ENCODE data around the gene NCK1.

Gene NCK1

GRCh38 chr3:136831461-136831860 lies 30.5 kb upstream of the NCK1 start:
- DNase-seq (ENCODE audit: low read depth), result no peak
- no peak for TF ChIP-seq CTCF (conservative IDR thresholded peaks at IDR 0.05; ENCODE audit: low read depth, low read length)
- no peak overlapping the region for H3K4me3 ChIP-seq (ENCODE audit: low read depth, low read length)

GRCh38 chr3:136835089-136835812 lies 26.8 kb upstream of the NCK1 start:
- no peak overlapping the region for H3K4me3 ChIP-seq (ENCODE audit: low read depth, low read length)
- no peak for DNase-seq (ENCODE audit: low read depth)
- TF ChIP-seq CTCF (conservative IDR thresholded peaks at IDR 0.05; ENCODE audit: low read depth, low read length), result no peak

GRCh38 chr3:136835813-136836510 lies 26.0 kb upstream of the NCK1 start:
- H3K4me3 ChIP-seq (ENCODE audit: low read depth, low read length), result no peak overlapping the region
- DNase-seq (ENCODE audit: low read depth), result peak; percentile 24
- no peak for TF ChIP-seq CTCF (conservative IDR thresholded peaks at IDR 0.05; ENCODE audit: low read depth, low read length)

- no peak for TF ChIP-seq CTCF (conservative IDR thresholded peaks at IDR 0.05; ENCODE audit: low read depth, low read length)
- H3K4me3 ChIP-seq (ENCODE audit: low read depth, low read length), result no peak overlapping the region
- peak; percentile 34 for DNase-seq (ENCODE audit: low read depth)
These were observed 25.4 kb upstream of the NCK1 start for GRCh38 chr3:136836511-136837156.

GRCh38 chr3:136838641-136839555 lies 23.1 kb upstream of the NCK1 start:
- no peak overlapping the region for H3K4me3 ChIP-seq (ENCODE audit: low read depth, low read length)
- DNase-seq (ENCODE audit: low read depth), result peak; percentile 70
- TF ChIP-seq CTCF (conservative IDR thresholded peaks at IDR 0.05; ENCODE audit: low read depth, low read length), result no peak

GRCh38 chr3:136839556-136839931 lies 22.5 kb upstream of the NCK1 start:
- no peak for DNase-seq (ENCODE audit: low read depth)
- H3K4me3 ChIP-seq (ENCODE audit: low read depth, low read length), result no peak overlapping the region
- no peak for TF ChIP-seq CTCF (conservative IDR thresholded peaks at IDR 0.05; ENCODE audit: low read depth, low read length)

All from choroid plexus epithelial cell (primary cell).